Astrocyte (in vitro differentiated cells and primary cell): ENCODE measurements around the gene C5AR1. TPM values are rescaled to one million over a fixed set of nuclear protein-coding genes. Genes with fewer than 3 reads are reported as not detected.
"Not testable (repeated sequence)": the region's sequence is repeated elsewhere in the genome, so short reads cannot be mapped to it uniquely, and the experiment has no call there.

Experiments
- DNase-seq: peaks from one replicate; pipeline ENCODE4 v3.0.0-alpha.2; 2010; ENCODE audit warnings: low read depth
- FAIRE-seq: peaks from 2 replicates; lab custom pipeline; 2011; peaks lifted over from hg19 to GRCh38; lab: Jason Lieb, UNC
- H2AFZ ChIP-seq: 2 replicates; pipeline ENCODE4 v1.6.0; 2012; ENCODE audit warnings: low read depth, low read length, inconsistent platforms
- H3K27ac ChIP-seq: 2 replicates; pipeline ENCODE4 v1.5.1; 2011; ENCODE audit warnings: low read depth, low read length, inconsistent platforms
- H3K27me3 ChIP-seq: 2 replicates; pipeline ENCODE4 v1.6.0; 2011; ENCODE audit warnings: low read length, inconsistent platforms; ENCODE audit not compliant: insufficient read depth
- H3K36me3 ChIP-seq: 2 replicates; pipeline ENCODE4 v1.5.1; 2011; ENCODE audit warnings: low read length, inconsistent platforms; ENCODE audit not compliant: insufficient read depth
- H3K4me1 ChIP-seq: 2 replicates; pipeline ENCODE4 v1.5.1; 2011; ENCODE audit warnings: low read length, inconsistent platforms; ENCODE audit not compliant: insufficient read depth
- H3K4me2 ChIP-seq: 2 replicates; pipeline ENCODE4 v1.6.0; 2012; ENCODE audit warnings: low read length, inconsistent platforms
- H3K4me3 ChIP-seq: 2 replicates; pipeline ENCODE4 v1.5.1; 2011; ENCODE audit warnings: low read depth, mild to moderate bottlenecking, low read length, inconsistent platforms; ENCODE audit not compliant: insufficient read depth
- H3K79me2 ChIP-seq: 2 replicates; pipeline ENCODE4 v1.6.0; 2012; ENCODE audit warnings: mild to moderate bottlenecking, low read length, inconsistent platforms; ENCODE audit not compliant: insufficient read depth
- H3K9ac ChIP-seq: 2 replicates; pipeline ENCODE4 v1.6.0; 2012; ENCODE audit warnings: mild to moderate bottlenecking, low read length, inconsistent platforms
- H3K9me3 ChIP-seq: 2 replicates; pipeline ENCODE4 v1.5.1; 2012; ENCODE audit warnings: low read depth, mild to moderate bottlenecking, low read length, inconsistent platforms; ENCODE audit not compliant: insufficient read depth
- H4K20me1 ChIP-seq: 2 replicates; pipeline ENCODE4 v1.6.0; 2012; ENCODE audit warnings: low read length, inconsistent platforms; ENCODE audit not compliant: insufficient read depth
- H3K27ac Mint-ChIP-seq: one replicate; pipeline ENCODE4 v1.8.0; 2021; ENCODE audit warnings: mild to moderate bottlenecking, mixed read lengths; ENCODE audit not compliant: unreplicated experiment
- H3K27me3 Mint-ChIP-seq: one replicate; pipeline ENCODE4 v1.8.0; 2021; ENCODE audit warnings: low read depth, mixed read lengths; ENCODE audit not compliant: unreplicated experiment
- H3K36me3 Mint-ChIP-seq: one replicate; pipeline ENCODE4 v1.8.0; 2021; ENCODE audit warnings: low read depth, mixed read lengths; ENCODE audit not compliant: unreplicated experiment
- H3K4me1 Mint-ChIP-seq: one replicate; pipeline ENCODE4 v1.8.0; 2021; ENCODE audit warnings: low read depth, mixed read lengths; ENCODE audit not compliant: unreplicated experiment
- H3K4me3 Mint-ChIP-seq: one replicate; pipeline ENCODE4 v1.8.0; 2021; ENCODE audit warnings: mild to moderate bottlenecking, moderate library complexity, mixed read lengths; ENCODE audit not compliant: unreplicated experiment
- H3K9me3 Mint-ChIP-seq: one replicate; pipeline ENCODE4 v1.8.0; 2021; ENCODE audit warnings: mild to moderate bottlenecking, mixed read lengths; ENCODE audit not compliant: unreplicated experiment
- EZH2 ChIP-seq: IDR thresholded peaks from 2 replicates; pipeline ENCODE4 v1.6.1; 2012; ENCODE audit warnings: mild to moderate bottlenecking, low read length, inconsistent platforms; ENCODE audit not compliant: insufficient read depth
- total RNA-seq: library from RNA; stranded (reverse); gene quantifications from 2 replicates; pipeline ENCODE4 v1.2.1, GENCODE V29; 2021
- TF ChIP-seq, protein P1 (sequence below): IDR thresholded peaks from 2 replicates; pipeline ENCODE4 v1.5.1; 2011; ENCODE audit warnings: low read depth, mild to moderate bottlenecking, inconsistent platforms, low read length, moderate library complexity; ENCODE audit not compliant: insufficient read depth

Gene C5AR1
- total RNA-seq, 1 donor from 2014 or later: 4.6 TPM

DNA sequence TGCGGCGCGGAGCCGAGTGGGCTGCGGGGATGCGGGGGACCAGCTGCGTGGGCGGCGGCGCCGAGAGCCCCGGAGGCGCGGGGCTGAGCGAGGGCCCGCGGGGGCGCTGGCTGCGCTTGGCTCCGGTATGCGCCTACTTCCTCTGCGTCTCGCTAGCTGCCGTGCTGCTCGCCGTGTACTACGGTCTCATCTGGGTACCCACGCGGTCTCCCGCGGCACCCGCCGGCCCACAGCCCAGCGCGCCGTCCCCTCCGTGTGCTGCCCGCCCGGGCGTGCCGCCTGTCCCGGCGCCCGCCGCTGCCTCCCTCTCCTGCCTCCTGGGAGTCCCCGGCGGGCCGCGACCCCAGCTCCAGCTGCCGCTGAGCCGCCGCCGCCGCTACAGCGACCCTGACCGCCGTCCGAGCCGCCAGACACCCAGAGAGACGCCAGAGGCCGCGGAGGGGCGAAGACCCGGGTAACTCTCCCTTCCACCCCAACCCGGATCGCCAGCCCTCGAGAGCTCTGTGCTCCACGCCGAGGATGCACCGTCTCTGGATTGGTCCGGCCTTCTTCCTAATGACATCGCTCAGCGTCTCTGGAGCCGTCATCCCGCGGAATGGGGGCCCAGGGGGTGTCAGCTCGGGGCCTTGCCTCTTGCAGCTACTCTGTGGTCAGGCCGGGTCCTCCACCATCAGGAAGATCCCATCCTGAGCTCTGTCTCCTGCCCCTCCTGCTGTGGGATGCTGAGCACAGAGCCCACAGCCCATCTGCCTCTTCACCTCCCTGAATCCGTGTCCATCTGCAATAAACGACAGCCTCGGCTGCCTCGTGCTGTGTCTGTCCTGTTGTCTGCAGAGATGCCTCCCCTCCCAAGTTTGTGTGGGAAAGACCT, 34.5 kb upstream of the C5AR1 start:
- no peaks in the 10 kb centered on the region for H3K79me2 ChIP-seq
- H3K9me3 ChIP-seq: no peaks in the 10 kb centered on the region
- peaks cover 27% of the 10 kb centered on the region for H3K4me1 ChIP-seq
- H3K4me2 ChIP-seq: peak overlapping the region; percentile 88
- no peaks in the 10 kb centered on the region for H3K27me3 ChIP-seq
- Mint-ChIP-seq H3K4me3 (peak overlapping the region; percentile 77), H3K27me3 (no peaks in the 10 kb centered on the region), H3K9me3 (no peaks in the 10 kb centered on the region), H3K36me3 (peaks cover 20% of the 10 kb centered on the region), H3K4me1 (peaks cover 15% of the 10 kb centered on the region), H3K27ac (peak overlapping the region; percentile 77)
- H3K9ac ChIP-seq: peak overlapping the region; percentile 60
- peak overlapping the region; percentile 33 for H2AFZ ChIP-seq
- FAIRE-seq (no peak), DNase-seq (peak; percentile 9)
- TF ChIP-seq, protein P1, sequence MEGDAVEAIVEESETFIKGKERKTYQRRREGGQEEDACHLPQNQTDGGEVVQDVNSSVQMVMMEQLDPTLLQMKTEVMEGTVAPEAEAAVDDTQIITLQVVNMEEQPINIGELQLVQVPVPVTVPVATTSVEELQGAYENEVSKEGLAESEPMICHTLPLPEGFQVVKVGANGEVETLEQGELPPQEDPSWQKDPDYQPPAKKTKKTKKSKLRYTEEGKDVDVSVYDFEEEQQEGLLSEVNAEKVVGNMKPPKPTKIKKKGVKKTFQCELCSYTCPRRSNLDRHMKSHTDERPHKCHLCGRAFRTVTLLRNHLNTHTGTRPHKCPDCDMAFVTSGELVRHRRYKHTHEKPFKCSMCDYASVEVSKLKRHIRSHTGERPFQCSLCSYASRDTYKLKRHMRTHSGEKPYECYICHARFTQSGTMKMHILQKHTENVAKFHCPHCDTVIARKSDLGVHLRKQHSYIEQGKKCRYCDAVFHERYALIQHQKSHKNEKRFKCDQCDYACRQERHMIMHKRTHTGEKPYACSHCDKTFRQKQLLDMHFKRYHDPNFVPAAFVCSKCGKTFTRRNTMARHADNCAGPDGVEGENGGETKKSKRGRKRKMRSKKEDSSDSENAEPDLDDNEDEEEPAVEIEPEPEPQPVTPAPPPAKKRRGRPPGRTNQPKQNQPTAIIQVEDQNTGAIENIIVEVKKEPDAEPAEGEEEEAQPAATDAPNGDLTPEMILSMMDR: no peak
- TF ChIP-seq EZH2: no peak
- H3K36me3 ChIP-seq: no peaks in the 10 kb centered on the region
- peaks cover 23% of the 10 kb centered on the region for H4K20me1 ChIP-seq
- peak overlapping the region; percentile 60 for H3K4me3 ChIP-seq
- peak overlapping the region; percentile 48 for H3K27ac ChIP-seq

DNA sequence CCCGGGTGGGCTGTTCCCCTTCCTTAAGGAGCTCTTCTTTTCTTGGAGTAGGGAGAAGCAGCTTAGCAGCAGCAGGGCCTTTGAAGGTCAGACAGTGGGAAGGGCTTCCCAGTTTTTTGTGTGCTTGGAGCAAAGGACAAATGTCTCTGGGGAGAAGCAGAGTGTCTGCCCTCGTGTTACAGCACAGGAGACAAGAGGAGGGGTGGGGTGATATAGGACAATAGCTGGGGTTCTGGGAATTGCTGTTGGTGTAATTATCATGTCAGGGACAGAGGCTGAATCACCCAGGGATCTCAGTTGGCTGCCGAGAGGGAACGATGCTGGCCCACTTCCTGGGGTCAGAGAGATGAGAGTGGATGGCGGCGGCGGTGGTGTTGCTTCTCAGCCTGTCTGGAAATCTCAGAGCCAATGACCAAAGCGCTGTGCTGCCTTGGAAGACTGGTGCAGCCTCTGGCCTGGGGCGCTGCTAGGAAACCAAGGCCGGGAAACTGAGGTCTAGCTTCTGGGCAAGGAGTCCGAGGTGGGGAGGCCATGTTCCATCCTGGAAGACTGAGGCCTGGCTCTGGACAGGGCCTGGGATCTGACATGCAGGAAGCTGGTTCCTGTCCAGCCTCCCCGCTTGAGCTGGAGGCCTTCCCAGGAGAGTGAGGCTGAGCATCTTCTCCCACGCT, 33.7 kb upstream of the C5AR1 start:
- no peaks in the 10 kb centered on the region for H3K9me3 ChIP-seq
- peaks cover 19% of the 10 kb centered on the region for H3K36me3 Mint-ChIP-seq
- peak overlapping the region; percentile 60 for H3K9ac ChIP-seq
- no peak overlapping the region for H2AFZ ChIP-seq
- H3K4me3 ChIP-seq: no peak overlapping the region
- FAIRE-seq (no peak), DNase-seq (peak; percentile 63)
- no peaks in the 10 kb centered on the region for H3K79me2 ChIP-seq
- peak overlapping the region; percentile 77 for H3K4me3 Mint-ChIP-seq
- peak overlapping the region; percentile 77 for H3K27ac Mint-ChIP-seq
- peaks cover 27% of the 10 kb centered on the region for H3K4me1 ChIP-seq
- H3K27me3 Mint-ChIP-seq: no peaks in the 10 kb centered on the region
- peak overlapping the region; percentile 88 for H3K4me2 ChIP-seq
- no peaks in the 10 kb centered on the region for H3K27me3 ChIP-seq
- no peaks in the 10 kb centered on the region for H3K9me3 Mint-ChIP-seq
- H4K20me1 ChIP-seq: peaks cover 16% of the 10 kb centered on the region
- H3K27ac ChIP-seq: peak overlapping the region; percentile 48
- H3K36me3 ChIP-seq: no peaks in the 10 kb centered on the region
- H3K4me1 Mint-ChIP-seq: peaks cover 15% of the 10 kb centered on the region
- no peak for TF ChIP-seq EZH2
- TF ChIP-seq, protein P1: no peak

DNA sequence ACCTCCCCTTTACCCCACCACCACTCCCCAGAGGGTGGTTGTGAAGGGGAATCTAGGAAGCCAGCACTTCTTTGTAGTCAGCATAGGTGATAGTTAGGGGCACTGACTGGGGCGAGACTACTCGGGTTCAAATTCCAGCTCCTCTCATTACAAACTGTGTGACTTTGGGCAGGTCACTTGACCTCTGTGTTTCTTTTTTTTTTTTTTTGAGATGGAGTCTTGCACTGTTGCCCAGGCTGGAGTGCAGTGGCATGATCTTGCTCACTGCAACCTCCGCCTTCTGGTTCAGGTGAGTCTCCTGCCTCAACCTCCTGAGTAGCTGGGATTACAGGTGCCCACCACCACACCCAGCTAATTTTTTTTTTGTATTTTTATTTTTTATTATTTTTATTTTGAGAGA, 33.1 kb upstream of the C5AR1 start:
- not testable (repeated sequence) for H3K4me3 Mint-ChIP-seq, H3K27me3 ChIP-seq, H3K9me3 Mint-ChIP-seq, H3K36me3 ChIP-seq, H3K4me3 ChIP-seq, H2AFZ ChIP-seq, H3K79me2 ChIP-seq, DNase-seq, FAIRE-seq, H3K27me3 Mint-ChIP-seq, H3K9me3 ChIP-seq
- H3K27ac Mint-ChIP-seq: peak overlapping the region; percentile 77
- H4K20me1 ChIP-seq: peaks cover 16% of the 10 kb centered on the region
- H3K4me1 Mint-ChIP-seq: peaks cover 15% of the 10 kb centered on the region
- peaks cover 19% of the 10 kb centered on the region for H3K36me3 Mint-ChIP-seq
- peaks cover 27% of the 10 kb centered on the region for H3K4me1 ChIP-seq
- peak overlapping the region; percentile 60 for H3K9ac ChIP-seq
- H3K27ac ChIP-seq: peak overlapping the region; percentile 26
- peak overlapping the region; percentile 88 for H3K4me2 ChIP-seq
